AG04449 (cell line): ENCODE results near the gene ITGA6.

Experiments used
- CTCF ChIA-PET: fragments of 350-600 bp; formaldehyde crosslinking; extraction: SDS; loops from one replicate; lab custom pipeline; 2021; ENCODE audit warnings: antibody characterized with exemption; lab: Yijun Ruan, JAX
- POLR2A ChIA-PET: fragments of 400-600, 350-600 bp; formaldehyde crosslinking; extraction: SDS; loops from one replicate; lab custom pipeline; 2020; ENCODE audit warnings: antibody characterized with exemption, inconsistent platforms; lab: Yijun Ruan, JAX
- DNase-seq: peaks from one replicate; pipeline ENCODE4 v3.0.0-alpha.2; 2010; ENCODE audit warnings: low read depth, low spot score
- H3K4me3 ChIP-seq: 2 replicates; pipeline ENCODE4 v1.5.1; 2011; ENCODE audit warnings: low read depth, mild to moderate bottlenecking, control low read depth, low read length
- CTCF ChIP-seq: IDR thresholded peaks from one replicate; pipeline ENCODE4 v1.5.1; 2011; ENCODE audit warnings: mild to moderate bottlenecking, moderate library complexity, low read length, control low read depth, inconsistent platforms; ENCODE audit not compliant: insufficient read depth; ENCODE audit errors: missing control alignments

The ITGA6 gene

DNA sequence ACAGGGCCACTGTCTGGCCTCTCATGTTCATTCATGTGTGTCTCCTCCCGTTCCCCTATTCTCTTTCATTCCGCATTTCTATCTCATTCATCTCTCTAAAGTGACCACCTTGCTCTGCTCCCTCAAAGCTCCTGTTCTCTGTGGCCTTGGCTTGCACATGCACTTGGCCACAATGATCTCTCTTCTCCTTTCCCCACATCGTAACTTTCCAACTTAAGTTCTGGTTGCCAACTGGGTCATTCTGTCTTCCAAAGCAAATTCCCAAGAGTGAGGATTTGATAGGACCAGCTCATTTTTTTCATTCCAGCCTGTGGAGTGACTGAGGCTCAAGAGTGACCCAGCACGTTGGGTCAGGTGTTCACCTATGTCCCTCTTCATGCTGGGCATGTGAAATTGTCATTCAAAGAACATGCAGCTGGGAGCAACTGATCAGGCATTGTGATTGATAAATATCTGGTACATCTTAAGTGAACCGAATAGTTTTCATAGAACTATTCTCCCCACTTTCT, 14.3 kb upstream of the ITGA6 start:
- POLR2A ChIA-PET: no interaction called here
- no peak for DNase-seq
- CTCF ChIA-PET: interaction anchor here (1.8 to 2.6 kb wide), 2 partner anchors 13 to 49 kb away, joined by 8 read pairs; partner anchors contain the start of gene ITGA6
- no peak overlapping the region for H3K4me3 ChIP-seq
- TF ChIP-seq CTCF: no peak

GRCh38 chr2:172415157-172415864, 12.1 kb upstream of the ITGA6 start:
- POLR2A ChIA-PET: no interaction called here
- H3K4me3 ChIP-seq: no peak overlapping the region
- CTCF ChIA-PET: interaction anchor here (1.0 to 1.6 kb wide), 2 partner anchors 12 to 47 kb away, joined by 4 to 5 read pairs; partner anchors contain the start of gene ITGA6
- TF ChIP-seq CTCF: no peak
- no peak for DNase-seq

DNA sequence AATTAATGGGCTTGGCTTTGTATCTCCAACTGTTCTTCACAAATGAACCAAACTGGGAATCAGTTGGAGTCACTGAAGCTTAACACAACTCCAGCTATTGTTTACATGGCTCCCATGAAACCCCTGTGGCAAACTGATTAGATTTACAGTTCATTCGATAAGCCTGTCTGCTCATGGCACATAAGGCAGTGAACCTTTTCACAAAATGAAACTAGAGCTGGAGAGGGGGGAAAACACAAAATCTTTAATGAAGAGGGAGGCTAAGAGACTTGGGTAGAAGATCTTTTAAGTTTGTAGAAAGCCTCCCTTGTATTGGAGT, 11.6 kb upstream of the ITGA6 start:
- TF ChIP-seq CTCF: no peak
- DNase-seq: no peak
- H3K4me3 ChIP-seq: no peak overlapping the region
- POLR2A ChIA-PET: no interaction called here
- CTCF ChIA-PET: interaction anchor here (1.0 to 1.6 kb wide), 2 partner anchors 12 to 46 kb away, joined by 4 to 5 read pairs; partner anchors contain the start of gene ITGA6

DNA sequence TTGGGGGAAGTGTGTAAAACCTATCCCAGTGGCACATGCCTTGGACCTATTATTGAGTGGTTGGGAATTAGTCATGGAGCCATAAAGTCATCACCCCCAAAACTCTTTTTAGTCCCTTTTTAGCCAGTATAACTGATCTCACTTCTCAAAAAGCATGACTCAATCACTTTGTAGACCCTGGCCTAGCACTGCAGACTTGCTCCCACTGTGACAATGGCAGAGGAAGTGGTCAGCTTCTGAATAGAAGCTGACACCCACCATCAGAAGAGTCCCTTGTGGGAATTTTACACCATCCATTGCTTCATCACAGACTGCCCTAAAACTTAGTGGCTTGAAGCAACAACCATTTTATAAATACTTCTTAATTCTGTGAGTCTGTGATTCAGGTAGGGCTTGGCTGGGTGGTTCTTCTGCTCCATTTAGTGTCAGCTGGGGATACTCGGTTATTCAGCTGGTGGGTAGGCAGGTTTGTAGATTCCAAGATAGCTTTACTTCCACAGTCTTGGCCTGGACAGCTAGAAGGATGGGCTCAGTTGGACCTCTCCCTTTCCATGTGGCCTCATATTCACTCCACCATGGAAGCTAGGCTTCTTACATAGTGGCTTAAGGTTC, 10.8 kb upstream of the ITGA6 start:
- H3K4me3 ChIP-seq: no peak overlapping the region
- ChIA-PET POLR2A (no interaction called here), CTCF (interaction anchor here (1.6 to 3.4 kb wide), 2 partner anchors 11 to 45 kb away, joined by 5 to 10 read pairs; partner anchors contain the start of gene ITGA6)
- TF ChIP-seq CTCF: no peak
- DNase-seq: no peak

DNA sequence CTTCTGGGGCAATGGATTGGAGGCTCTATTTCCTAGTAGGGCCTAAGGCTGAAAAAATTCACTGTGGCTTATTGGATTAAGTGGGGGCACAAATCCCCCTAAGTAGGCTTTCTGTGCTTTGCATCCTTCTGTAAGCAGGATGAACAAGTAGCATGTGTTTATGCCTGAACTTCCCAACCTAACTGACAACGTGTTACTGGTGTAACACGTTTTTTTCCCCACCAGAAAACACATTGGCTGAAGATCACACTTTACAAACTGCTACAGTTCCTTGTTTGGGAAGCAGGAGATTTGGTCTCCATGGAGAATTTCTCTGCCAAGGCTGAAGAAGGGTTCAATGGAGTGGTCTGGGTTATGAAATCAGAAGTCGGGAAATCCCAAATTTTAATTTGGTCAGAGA, 7.2 kb upstream of the ITGA6 start:
- TF ChIP-seq CTCF: no peak
- POLR2A ChIA-PET: no interaction called here
- CTCF ChIA-PET: no interaction called here

DNA sequence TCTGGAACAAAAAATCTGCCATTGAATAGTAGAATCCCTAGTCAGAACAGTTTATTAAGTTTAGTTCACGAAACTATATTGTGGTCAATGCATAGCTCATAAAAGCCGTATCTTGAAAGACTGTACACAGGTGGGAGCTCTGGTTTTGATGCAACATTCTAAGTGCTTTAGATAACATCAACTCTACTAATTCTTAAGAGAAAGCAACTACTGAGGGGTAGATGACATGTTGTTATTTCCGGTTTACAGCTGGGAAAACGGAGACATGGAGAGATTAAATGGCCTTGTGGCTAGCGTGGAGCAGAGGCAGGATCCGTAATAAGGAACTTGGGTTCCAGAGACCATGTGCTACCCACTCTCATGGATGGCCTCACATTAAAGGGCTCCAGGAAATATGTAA, 4.2 kb upstream of the ITGA6 start:
- no peak for DNase-seq
- ChIA-PET CTCF (interaction anchor here (1.2 to 4.0 kb wide), 2 partner anchors 12 to 38 kb away, joined by 4 to 16 read pairs; no protein-coding TSS in a partner anchor), POLR2A (no interaction called here)
- no peak for TF ChIP-seq CTCF
- H3K4me3 ChIP-seq: no peak overlapping the region

More for the DNA sequence above, 7.2 kb upstream of the ITGA6 start:
- no peak overlapping the region for H3K4me3 ChIP-seq
- DNase-seq: no peak
